ENCODE measurements around the gene CAMTA1.

The CAMTA1 gene

DNA sequence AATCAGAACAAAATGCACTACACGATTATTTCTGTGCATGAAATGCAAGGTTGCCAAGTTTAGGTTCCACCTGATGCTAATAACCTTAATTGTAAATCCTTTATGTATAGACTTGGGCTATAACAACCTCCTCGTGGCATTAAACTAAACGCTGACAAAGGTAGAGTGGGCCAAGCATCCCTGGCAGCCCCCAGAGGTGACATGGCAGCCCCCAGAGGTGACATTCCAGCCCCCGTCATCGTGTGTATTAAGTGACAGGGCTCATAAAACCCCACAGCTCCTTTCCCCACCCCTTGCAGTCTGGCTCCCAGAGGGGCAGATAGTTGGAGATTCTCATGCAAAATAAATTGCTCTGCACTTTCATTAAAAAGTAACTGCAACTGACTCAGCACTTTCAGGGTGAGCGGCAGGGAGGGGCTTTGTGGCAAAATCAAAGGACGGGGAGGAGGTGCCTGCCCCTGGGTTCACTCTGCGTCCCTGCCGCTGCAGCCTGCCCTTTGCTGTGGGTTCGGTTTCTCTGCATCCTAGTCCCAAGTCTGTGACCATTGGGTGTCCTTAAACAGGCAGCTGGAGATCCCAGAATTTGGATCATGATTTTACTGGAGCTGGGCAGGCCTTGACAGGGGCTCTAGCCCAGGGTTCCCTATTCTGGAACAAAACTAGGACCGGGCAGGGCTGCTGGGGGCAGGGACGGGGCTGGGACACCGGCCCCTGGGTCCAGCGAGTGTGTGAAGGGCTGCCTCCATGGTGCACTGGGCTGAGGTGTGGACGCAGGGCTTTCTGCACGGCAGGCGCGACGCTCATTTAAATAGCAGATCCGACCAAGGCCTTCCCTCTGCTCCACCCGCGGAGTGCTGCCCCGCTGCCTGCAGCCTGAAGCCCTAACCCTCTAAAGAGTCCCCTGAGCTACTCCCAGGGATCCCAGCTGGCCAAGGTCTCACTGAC is 751.0 kb downstream of the CAMTA1 start:
- DNase-seq = no peak

DNA sequence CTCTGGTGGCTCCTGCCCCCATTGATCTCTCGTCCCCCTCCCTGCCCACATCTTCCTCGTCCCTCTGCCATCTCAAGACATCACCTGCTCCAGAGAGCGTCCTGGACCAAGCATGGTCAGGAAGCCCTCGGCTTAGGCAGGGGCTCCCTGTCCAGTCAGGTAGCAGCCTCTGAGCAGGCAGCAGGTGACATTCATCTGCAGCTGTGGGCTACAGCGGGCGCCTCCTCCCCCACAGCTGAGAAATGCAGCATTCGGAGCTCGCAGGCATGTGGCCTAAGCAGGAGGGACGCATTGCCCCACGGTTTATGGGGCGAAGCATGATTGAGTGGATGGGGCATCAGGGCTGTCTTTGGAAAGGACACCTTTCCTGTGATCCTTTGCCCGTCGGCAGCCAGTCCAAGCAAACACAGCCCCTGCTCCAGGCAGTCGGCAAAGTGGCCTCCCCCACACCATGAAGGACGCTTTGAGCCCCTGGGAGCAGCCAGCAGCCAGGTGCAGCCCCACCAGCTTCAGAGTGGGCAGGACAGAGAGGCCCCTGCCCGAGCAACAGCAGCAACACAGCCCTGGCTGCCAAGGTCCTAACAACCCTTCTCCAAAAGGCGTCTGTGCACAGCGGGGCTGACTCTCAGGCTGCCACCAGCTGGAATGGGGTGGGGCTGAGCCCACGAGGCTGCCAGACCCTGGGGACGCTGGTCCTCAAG is 751.8 kb downstream of the CAMTA1 start:
- DNase-seq = no peak

DNA sequence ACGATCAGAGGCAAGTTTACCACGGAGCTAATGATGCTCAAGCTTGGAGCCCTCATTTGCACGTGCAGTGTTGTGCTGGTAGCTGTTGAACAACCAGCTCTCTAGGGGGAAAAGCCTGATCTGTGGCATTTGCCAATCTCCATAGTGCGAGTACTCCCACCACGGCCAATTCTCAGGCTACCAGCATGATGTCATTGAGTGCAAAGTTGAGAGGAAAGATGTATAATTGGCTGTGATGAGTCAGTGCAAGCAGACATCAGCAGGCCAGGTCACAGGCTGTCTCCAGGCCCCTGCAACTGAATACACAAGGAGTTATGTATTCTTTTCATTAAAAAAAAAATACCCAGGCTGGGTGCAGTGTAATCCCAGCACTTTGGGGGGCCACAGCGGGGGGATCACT is 752.8 kb downstream of the CAMTA1 start:
- DNase-seq = peak in 1 of 2 donors; percentile 50

DNA sequence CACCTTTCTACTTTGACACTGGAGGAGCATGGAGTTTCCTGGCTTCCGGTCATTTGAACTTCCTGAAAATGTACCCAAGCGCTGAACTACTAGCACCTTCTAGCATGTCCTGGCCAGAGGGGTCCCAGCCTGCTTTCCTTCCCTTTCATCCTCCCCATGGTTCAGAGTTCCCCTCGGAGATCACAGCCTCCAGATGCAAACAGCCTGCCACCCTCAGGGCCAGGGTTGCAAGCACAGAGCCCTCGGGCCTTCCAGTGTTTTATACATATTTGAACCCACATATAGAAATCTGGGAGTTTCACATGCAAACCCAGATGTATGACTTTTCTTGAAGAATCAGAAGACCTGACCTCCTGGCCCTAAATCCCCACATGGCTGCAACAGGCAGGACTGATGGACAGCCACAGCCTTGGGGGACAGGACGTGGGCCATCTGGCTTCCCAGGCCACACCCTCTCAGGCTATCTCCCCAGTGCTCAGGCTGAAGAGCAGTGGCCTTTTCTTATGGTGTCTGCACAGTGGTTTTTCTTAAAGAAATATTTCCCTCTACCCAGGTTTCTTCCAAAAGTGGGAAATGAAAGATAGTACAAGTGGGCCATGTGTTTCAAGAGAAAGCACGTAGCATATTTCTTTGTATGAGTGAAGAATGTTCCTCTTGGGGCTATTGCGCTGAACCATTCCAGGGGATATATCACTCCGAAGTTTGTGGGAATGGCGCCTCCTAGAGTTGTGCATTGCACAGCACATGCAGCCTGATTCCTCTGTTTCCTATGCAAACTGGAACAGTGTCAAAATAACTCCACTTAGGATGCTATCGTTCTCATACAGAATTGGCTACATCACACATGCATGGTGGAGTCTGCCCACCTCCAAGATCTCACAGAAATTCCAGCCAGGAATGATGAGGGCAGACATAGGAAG is 753.9 kb downstream of the CAMTA1 start:
- peak in 1 of 2 donors; percentile 17 for DNase-seq

DNA sequence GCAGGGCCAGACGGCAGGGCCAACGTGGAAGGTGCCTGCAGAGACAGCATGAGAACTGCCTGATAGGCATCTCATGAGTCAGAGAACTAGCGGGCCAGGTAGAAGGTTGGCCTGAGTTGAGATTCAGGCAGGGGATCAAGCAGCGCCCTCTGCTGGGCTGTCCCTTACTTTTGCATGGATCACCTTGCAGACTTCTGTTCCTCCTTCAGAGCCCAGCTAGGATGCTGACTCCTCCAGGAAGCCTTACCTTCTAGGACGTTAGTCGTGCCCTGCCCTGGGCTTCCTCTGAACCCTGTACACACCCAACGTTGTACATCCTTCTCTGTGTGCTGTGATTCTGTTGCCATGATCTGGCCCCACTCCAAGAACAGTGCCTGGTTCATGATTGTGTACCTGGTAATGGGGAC is 754.5 kb downstream of the CAMTA1 start:
- DNase-seq = no peak

DNA sequence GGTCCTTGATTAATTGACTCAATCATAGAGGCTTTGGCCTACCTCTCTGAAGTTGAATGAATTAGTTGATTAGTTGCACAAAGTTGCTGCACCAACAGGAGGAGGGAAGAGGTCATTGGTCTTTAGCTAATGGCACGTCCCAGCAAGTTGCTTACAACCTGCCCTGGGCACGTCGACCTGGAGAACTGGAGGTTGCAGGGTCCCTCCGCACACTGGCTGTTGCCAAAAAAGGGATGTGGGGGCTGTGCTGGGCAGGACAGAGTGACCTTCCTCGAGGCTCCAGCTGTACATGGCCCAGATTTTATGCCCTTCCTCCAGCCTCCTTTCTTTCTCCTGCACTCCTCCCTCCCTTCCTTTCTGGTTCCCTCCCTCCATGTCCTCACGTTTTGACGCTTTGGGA is 755.6 kb downstream of the CAMTA1 start:
- DNase-seq = no peak

DNA sequence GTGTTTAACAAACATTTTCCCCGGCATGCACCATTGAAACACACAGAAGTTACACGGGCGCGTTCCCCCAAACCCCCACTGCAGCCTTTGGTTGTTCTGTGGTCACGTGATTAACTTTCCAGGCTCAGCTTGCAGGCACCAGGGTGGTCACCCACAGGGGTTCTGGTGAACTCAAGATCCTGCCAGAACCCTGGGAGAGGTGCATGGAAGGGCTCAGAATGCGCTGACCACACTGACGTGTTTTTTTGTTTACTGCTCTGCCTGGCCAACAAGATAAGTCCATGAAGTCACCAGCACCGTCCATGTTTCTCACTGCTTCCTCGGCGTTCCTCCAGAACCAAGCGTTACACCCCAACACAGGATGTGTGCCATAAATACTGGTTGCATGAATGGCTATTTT is 756.4 kb downstream of the CAMTA1 start:
- no peak for DNase-seq

DNA sequence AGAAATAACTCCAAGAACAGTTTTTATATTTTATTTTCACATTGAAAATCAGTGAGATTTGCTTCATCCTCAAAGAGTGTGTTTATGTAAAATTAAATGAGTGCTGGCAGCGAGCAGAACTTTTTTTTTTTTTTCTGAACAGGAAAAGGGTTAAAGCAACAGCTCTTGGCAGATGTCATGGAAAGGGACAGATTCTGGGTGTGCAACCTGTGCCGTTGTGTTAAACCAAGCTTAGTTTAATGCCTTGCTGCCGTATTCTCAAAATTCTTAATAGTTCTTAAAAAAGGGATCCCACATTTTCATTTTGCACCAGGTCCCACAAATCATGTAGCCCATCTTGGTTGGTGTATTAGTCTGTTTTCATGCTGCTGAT is 758.5 kb downstream of the CAMTA1 start:
- DNase-seq = no peak

DNA sequence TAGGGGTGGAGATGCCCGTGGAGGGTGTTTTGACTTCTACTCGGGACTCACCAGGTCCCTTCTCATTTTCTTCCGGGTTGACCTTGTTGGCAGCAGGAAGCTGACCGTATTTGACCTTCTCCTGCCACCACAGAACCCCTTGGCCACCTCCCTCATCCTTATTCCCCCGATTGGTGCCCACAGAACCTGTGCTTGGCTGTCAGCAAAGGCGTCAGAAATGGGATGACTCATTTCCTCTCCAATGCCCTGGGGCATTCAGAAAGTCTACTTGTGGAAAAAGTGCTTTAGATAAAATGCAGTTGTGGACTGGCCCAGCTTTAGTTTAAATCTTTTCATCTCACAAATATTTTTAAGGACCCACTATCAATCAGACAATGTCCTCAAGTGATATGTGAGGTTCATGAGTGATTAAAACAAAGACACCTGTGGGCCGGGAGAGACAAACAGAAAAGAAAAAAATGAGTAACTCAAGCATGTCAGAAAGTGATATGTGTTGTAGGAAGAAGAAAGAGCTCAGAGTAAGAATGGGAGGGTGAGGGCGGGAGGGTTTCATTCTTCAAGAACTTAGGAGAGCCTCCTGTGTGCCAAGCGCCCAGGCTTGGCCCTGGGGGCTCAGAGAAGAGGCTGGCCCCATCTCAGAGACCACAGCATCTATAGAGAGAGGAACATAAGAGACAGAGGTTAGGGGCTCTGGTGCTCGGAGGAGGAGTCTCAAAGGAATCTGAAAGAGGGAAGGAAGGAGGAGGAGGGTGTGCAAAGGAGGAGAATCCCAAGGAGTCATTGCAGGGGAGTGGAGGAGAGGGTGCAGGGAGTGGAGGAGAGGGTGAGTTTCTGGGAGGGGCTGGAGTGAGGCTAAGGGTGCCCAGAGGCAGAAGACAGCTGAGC is 764.3 kb downstream of the CAMTA1 start:
- DNase-seq = peak; percentile 42 to 73

DNA sequence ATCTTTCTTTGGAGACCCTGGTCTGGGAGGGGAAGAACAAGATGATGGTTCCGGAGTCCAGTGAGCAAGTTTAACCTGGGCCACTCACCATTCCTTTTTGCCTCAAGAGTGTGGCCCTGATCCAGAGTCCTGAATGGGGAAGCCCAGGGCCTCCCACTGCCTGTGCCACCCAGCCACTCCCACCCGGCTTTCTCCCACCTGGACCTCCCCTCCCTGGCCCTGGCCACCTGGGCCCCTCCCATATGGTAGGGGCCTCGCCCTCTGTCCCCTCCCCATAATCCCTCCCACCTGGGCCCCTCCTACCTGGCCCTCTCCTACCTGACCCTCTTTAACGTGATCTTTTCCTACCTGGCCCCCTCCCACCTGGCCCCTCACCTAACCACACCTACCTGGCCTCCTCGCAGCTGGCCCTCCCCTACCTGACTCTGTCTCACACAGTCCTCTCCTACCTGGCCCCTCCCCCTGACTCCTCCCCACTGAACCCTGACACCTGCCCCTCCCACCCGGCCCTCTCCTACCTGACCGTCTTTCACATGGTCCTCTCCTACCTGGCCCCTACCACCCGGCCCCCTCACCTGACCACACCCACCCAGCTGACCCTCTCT is 765.1 kb downstream of the CAMTA1 start:
- DNase-seq = no peak

DNA sequence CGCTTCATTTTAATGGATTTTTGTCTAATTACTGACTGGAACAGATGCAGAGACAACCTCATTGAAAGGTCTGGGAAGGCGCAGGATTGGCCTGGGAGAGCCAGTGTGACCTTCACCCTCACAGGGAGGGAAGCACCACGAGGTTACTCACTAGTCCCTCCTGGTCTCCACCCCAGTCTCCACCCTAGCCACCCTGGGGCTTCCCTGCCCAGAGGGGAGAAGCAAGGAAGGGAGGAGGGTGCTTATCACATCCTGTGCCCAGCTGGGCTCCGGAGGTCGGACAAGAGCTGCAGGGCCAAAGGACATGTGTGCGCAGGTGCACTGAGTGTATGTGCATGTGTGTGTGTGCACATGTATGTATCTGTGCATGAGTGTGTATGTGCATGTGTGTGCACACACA is 765.7 kb downstream of the CAMTA1 start:
- DNase-seq = no peak

DNA sequence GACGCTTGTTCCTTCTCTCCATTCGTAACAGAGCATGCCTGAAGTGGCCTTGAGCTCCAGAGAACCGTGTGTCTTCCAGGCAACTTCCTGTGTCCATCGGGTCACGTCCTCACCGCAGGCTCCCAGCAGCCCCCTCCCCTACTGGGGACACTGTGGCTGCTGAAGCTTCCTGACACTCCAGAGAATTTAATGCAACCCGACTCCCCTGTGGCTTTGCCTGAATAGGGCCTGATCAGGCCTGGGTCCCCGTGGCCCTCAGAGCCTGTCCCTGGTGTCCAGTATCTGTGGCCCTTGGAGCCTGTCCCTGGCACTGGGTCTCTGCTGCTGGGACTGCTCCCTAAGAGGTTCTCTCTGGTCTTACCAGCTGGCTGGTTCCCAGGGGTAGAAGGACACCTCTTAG is 766.2 kb downstream of the CAMTA1 start:
- no peak for DNase-seq

DNA sequence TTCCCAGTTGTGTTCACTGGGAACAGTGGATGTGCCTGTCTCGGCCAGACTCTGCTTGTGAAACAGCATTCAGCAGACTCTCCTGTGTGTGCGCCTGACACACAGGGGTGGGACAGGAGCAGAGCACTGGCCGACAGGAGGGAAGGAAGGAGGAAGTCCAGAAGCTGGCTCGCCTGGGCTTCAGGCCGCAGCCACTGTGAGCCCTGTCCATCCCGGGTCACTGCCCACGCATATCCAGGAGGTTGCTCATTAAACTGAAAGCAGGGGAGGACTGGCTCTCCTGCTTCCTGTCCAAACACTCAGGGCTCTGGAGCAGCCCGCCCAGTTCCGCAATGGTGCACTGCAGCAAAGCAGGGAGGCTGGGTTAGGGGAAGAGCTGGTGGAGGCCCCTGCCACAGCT is 767.1 kb downstream of the CAMTA1 start:
- DNase-seq = no peak

DNA sequence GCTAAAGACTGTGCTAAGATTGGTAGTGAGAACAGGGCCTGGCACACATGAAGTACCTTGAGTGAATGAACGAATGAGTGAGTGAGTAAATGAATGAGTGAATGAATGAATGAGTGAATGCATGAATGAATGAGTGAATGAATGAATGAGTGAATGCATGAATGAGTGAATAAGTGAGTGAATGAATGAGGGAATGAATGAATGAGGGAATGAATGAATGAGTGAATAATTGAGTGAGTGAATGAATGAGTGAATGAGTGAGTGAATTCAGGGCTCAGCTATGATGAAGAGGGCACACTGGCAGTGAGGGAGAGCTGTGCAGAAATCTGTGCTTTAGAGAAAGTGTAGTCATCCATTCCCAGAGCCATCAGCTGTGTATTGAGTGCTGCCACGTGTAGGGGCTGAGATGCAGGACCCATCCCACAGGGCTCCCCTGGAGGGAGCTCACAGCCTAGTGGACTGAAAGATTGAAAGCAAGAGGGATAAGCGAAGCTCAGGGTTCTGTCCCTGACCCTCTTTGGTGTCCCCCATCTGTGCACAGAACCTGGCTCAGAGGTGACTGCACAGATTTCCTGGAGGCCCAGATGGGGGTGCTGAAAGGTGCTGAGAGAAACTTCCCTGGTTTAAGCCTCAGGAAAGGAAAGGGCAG is 767.9 kb downstream of the CAMTA1 start:
- no peak for DNase-seq

DNA sequence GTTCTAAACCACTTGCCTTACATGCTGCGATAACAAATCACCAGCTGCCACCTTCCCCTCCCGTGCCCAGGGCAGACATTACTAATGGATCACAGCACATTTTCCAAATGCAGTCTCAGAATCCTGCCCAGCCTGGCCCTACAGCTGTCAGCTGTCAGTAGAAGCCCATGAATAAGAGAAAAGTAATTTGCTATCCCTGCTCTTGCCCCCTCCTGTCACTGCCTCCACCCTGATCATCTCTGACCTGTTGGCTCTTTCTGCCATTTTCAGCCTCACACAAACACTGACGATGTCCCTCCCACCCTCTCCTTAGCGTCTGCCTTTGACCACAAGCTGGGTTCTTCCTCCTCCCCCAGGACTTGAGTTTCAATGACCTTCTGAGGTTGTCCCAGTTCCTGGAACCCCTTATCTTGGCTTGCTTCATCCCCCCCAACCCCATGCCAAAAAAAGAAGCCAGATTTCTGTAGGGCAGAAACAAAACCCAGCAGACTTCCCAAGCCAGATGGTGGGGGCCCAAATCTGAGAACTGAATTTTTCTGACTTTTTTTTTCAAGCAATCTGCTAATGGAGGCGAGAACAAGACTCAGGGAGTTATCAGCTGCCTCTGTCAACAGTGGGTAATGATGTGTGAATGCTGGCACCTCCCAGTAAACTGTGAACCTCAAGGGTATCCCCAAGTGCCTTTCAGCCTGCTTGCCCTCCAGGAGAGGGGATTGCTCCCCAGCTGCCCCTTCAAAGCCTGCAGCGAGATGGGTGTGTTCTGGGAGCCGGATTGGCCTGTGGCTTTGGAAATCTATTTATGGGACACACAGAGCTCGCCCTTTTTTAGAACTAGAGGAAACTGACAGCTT is 769.4 kb downstream of the CAMTA1 start:
- no peak for DNase-seq

DNA sequence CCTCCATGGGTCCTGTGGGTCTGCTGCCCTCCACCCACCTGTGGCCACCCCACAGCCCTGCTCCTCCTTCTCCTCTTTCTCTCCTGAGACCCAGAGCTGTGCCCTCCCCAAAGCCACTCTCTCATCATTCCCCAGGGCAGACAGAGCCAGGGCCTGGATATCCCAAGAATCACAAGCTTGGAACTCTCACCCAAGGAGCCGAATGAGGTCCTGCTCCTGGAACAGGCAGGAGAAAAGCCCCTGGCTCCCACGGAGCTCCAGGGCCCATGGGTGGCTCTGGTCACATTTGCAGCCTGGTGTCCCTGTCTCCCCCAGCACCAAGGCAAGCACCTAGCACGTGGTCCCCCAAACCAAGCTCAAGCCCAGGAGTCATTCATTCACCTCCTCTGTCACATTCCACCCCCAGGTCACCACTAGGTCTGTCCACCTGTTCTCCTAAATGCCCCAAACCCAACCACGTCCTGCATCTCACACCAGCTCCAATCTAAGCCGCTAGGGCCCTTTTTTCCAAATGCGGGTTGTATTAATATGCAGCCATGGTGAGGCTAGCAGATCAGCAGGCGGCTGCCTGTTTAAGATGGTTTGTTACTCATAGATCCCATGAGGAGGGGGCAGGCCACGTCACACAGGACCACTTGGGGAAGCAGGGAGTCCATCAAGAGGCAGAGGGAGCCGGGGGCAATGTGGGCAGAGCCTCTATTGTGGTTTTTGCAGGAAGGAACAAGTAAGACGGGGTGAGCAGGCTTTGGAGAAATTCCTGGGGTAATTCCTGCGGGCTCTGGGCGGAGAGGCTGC is 770.3 kb downstream of the CAMTA1 start:
- peak in 1 of 2 donors; percentile 50 for DNase-seq

DNA sequence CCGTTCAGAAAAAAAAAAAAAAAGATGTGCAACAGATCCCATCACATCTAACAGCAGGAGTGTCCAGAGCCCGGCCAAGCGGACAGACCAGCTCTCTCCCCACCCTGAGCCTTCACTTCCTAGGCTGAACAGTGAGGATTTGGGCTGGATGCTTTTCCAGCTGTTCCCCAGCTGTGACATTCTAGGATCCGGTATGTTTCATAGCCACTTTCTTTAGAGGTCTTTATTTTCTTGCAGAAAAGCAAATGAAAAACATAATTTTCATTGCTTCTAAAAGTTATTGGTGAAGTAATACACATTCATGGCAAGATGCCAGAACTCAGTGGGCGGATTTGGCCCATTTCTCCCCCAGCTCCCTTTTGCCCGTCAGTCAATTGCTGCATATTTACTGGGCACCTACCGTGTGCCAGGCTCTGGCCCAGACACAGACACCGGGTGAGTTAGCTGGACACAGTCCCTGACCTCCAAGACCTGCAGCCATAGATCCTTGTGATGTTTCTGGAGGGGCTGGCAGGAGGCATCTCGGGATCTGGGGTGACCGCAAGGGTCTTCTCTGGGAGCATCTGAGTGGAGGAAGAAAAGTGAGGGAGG is 772.1 kb downstream of the CAMTA1 start:
- DNase-seq = no peak

DNA sequence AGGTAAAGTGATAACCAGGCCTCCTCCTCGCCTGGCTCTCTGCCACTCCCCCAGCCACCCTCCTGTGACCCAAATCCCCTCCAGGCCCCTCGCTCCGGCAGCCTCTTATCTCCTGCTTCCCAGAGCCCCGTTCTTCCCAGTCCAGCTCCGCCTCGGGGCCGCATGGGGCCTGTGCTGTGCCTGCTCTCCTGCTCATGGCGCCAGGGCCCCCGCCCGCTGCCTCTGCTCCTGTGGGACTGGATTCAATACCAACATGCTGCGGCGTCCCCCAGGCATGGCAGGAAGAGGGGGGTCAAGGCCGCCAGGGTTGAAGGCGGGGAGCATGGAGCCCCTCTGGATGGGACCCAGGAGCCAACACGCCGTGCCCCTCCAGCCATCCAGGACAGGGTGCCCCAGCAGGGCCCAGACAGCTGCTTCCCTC is 772.8 kb downstream of the CAMTA1 start:
- DNase-seq = no peak

DNA sequence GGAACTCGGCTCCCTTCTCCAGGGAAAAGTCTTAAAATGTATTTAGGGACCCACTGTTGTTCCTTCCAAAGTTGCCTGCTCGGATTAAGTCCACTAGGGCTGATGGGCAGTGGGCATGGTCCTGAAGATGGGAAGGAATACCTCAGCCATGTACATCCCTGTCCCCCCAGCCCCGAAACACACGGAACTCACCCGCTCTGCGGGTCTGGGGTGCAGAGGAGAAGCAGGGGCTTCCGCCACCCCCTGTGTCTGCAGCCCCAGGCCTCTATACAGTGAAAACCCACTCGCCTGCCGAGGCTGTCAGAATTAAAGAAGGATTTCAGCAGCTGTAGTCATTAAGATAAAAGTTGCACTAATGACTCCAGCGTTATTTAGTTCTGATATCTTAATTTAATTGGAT is 773.2 kb downstream of the CAMTA1 start:
- DNase-seq = no peak
